Osteocyte (in vitro differentiated cells): ENCODE data around the gene ZSCAN25. TPM values are rescaled to one million over a fixed set of nuclear protein-coding genes. Genes with fewer than 3 reads are reported as not detected.

ENCODE experiments used
- DNase-seq: peaks from one replicate; pipeline ENCODE4 v3.0.0; 2021; ENCODE audit warnings: mixed read lengths; ENCODE audit not compliant: unreplicated experiment; ENCODE audit errors: extremely low spot score
- H3K27ac Mint-ChIP-seq: one replicate; pipeline ENCODE4 v1.8.0; 2021; ENCODE audit warnings: mild to moderate bottlenecking, mixed read lengths; ENCODE audit not compliant: unreplicated experiment
- H3K27me3 Mint-ChIP-seq: one replicate; pipeline ENCODE4 v1.8.0; 2021; ENCODE audit warnings: mixed read lengths; ENCODE audit not compliant: unreplicated experiment
- H3K36me3 Mint-ChIP-seq: one replicate; pipeline ENCODE4 v1.8.0; 2021; ENCODE audit warnings: mixed read lengths; ENCODE audit not compliant: unreplicated experiment
- H3K4me1 Mint-ChIP-seq: one replicate; pipeline ENCODE4 v1.8.0; 2021; ENCODE audit warnings: mixed read lengths; ENCODE audit not compliant: unreplicated experiment
- H3K4me3 Mint-ChIP-seq: one replicate; pipeline ENCODE4 v1.8.0; 2021; ENCODE audit warnings: mild to moderate bottlenecking, moderate library complexity, mixed read lengths; ENCODE audit not compliant: unreplicated experiment
- H3K9me3 Mint-ChIP-seq: one replicate; pipeline ENCODE4 v1.8.0; 2021; ENCODE audit warnings: mixed read lengths; ENCODE audit not compliant: unreplicated experiment
- total RNA-seq: library from RNA; stranded (reverse); gene quantifications from 2 replicates; pipeline ENCODE4 v1.2.1, GENCODE V29; 2021
- TF ChIP-seq, protein P1 (sequence below): fragments of 200-600 bp; sonication (generic); IDR thresholded peaks from 2 replicates; pipeline ENCODE4 v1.5.0; 2021; ENCODE audit warnings: antibody characterized with exemption, mild to moderate bottlenecking, moderate library complexity

The ZSCAN25 gene
- total RNA-seq, 1 donor from 2014 or later = 20.7 TPM

- Mint-ChIP-seq H3K27ac (no peak overlapping the region), H3K4me3 (no peak overlapping the region), H3K9me3 (no peaks in the 10 kb centered on the region), H3K36me3 (peaks cover 74% of the 10 kb centered on the region), H3K4me1 (peaks cover 2% of the 10 kb centered on the region), H3K27me3 (no peaks in the 10 kb centered on the region)
- TF ChIP-seq, protein P1, sequence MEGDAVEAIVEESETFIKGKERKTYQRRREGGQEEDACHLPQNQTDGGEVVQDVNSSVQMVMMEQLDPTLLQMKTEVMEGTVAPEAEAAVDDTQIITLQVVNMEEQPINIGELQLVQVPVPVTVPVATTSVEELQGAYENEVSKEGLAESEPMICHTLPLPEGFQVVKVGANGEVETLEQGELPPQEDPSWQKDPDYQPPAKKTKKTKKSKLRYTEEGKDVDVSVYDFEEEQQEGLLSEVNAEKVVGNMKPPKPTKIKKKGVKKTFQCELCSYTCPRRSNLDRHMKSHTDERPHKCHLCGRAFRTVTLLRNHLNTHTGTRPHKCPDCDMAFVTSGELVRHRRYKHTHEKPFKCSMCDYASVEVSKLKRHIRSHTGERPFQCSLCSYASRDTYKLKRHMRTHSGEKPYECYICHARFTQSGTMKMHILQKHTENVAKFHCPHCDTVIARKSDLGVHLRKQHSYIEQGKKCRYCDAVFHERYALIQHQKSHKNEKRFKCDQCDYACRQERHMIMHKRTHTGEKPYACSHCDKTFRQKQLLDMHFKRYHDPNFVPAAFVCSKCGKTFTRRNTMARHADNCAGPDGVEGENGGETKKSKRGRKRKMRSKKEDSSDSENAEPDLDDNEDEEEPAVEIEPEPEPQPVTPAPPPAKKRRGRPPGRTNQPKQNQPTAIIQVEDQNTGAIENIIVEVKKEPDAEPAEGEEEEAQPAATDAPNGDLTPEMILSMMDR = no peak
- DNase-seq = peak; percentile 66
Measured at GRCh38 chr7:99623702-99624447, 7.1 kb downstream of the ZSCAN25 start.

- Mint-ChIP-seq H3K27ac (no peak overlapping the region), H3K36me3 (peaks cover 71% of the 10 kb centered on the region), H3K4me3 (no peak overlapping the region), H3K27me3 (no peaks in the 10 kb centered on the region), H3K9me3 (no peaks in the 10 kb centered on the region), H3K4me1 (no peaks in the 10 kb centered on the region)
- DNase-seq = peak; percentile 75
- TF ChIP-seq, protein P1 = no peak
Measured at GRCh38 chr7:99624484-99624883, 7.7 kb downstream of the ZSCAN25 start.

DNA sequence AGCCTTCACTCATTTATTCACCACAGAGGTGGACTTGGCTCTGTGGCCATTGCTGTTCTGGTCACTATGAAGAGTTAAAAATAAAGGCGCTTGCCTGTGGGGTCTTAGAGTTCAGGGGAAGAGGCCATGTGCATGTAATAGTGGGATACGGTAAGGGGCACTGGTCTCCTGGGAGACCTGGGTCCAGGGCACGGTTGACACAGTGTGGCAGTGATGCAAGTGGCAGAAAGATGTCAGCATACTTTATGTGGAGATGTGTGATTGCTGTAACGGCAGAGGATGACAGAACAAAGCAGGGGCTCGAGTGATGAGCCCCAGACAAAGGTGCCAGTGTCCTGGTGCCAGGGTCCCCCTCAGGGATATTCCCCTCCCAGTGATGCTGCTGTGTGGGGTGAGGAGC, 8.6 kb downstream of the ZSCAN25 start:
- TF ChIP-seq, protein P1 = no peak
- Mint-ChIP-seq H3K9me3 (no peaks in the 10 kb centered on the region), H3K27ac (no peak overlapping the region), H3K4me1 (no peaks in the 10 kb centered on the region), H3K27me3 (no peaks in the 10 kb centered on the region), H3K4me3 (no peak overlapping the region), H3K36me3 (peaks cover 68% of the 10 kb centered on the region)
- peak; percentile 48 for DNase-seq

DNA sequence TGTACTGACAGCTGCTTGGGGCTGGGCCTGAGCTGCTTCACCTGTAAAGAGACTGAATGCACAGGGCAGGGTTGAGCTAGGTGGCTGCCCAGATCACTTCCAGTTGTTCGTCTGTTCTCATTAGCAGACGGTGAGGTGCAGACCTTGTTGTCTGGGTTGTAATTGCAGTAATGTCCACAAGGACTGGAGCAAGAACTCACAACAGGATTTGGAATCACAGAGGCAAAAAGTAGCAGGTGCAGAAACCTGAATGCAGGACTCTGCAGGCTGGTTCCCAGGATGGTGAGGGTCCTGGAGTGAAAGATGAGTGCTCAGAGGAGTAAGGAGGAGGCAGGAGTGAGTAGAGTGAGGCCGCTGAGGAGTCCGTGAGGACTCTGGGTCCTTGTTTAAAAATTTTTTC, 9.2 kb downstream of the ZSCAN25 start:
- Mint-ChIP-seq H3K4me3 (no peak overlapping the region), H3K36me3 (peaks cover 66% of the 10 kb centered on the region), H3K4me1 (no peaks in the 10 kb centered on the region), H3K27ac (no peak overlapping the region), H3K27me3 (no peaks in the 10 kb centered on the region), H3K9me3 (no peaks in the 10 kb centered on the region)
- DNase-seq = no peak
- TF ChIP-seq, protein P1 = no peak

GRCh38 chr7:99626661-99627060, 9.9 kb downstream of the ZSCAN25 start:
- Mint-ChIP-seq H3K27ac (no peak overlapping the region), H3K27me3 (no peaks in the 10 kb centered on the region), H3K36me3 (peaks cover 63% of the 10 kb centered on the region), H3K4me3 (no peak overlapping the region), H3K4me1 (no peaks in the 10 kb centered on the region), H3K9me3 (no peaks in the 10 kb centered on the region)
- TF ChIP-seq, protein P1 = no peak
- no peak for DNase-seq
